NCI-H1105 (cell line): ENCODE measurements around the gene SPTB.

ENCODE experiments used
- DNase-seq: peaks from one replicate; lab custom pipeline; 2025; lab: John Stamatoyannopoulos, UW

Gene SPTB

DNA sequence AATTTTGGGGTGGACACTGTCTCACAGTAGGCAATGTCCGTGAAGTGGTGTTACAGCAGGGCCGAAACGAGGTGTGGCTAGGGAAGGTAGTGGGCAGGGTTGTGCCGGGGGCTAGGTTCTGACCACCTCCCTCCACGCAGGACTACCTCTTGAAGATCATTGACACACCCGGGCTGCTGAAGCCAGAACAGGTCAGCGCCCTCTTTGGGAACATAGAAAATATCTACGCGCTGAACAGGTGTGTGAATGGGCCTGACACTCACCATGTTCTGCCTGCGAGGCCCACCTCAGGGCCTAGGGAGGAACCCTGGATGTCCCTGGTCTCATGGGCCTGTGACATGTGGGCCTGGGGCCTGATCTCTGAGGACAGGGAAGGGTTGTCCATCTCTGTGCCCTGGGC, 150.9 kb downstream of the SPTB start:
- no peak for DNase-seq

DNA sequence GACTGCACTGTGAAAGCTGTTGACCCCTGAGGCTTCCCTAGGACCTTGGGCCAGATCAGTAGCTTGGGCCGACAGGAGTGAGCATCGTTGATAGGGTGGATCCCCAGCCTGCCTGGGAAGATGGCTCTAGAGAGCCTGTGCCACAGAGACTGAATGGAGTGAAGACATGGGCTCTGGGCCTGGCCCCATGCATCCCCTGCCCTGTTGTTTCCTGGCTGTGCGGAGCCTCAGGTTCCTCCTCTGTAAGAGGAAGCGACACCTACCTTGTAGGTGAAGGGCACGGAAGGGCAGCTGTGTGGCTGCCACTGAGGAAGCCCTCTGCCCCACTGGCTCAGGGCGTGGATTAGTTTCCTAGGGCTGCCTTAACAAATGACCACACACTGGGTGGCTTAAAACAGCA, 151.6 kb downstream of the SPTB start:
- DNase-seq = no peak

DNA sequence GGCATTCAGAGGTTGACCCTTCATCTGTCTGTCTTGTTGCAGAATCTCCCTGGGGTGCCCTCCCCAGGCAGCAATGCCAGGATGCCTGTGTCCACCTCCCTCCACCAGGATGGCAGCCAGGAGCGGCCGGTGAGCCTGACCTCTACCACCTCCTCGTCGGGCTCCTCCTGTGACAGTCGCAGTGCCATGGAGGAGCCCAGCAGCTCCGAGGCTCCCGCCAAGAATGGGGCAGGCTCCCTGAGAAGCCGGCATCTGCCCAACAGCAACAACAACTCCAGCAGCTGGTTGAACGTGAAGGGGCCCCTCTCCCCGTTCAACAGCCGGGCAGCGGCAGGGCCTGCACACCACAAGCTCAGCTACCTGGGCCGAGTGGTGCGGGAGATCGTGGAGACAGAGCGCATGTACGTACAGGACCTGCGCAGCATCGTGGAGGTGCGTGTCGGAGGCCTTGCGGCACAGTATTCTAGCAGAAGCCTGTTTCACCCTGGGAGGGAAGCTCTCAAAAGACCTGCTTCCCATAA, 152.1 kb downstream of the SPTB start:
- DNase-seq = no peak

DNA sequence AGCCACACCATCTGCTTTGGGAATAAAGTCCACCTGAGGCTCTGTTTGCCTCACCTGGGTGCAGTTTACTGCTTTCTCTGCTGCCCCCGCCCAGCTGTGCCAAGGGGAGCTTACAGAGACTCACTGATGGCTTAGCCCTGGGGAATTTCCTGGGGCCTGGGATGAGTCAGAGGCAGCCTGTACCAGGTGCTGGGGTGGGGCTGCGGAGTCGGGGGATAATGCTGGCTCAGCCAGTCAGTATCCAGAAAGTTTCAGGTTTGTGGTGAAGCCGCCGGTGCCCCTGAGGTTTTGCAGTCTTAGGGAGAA, 153.2 kb downstream of the SPTB start:
- DNase-seq = no peak

DNA sequence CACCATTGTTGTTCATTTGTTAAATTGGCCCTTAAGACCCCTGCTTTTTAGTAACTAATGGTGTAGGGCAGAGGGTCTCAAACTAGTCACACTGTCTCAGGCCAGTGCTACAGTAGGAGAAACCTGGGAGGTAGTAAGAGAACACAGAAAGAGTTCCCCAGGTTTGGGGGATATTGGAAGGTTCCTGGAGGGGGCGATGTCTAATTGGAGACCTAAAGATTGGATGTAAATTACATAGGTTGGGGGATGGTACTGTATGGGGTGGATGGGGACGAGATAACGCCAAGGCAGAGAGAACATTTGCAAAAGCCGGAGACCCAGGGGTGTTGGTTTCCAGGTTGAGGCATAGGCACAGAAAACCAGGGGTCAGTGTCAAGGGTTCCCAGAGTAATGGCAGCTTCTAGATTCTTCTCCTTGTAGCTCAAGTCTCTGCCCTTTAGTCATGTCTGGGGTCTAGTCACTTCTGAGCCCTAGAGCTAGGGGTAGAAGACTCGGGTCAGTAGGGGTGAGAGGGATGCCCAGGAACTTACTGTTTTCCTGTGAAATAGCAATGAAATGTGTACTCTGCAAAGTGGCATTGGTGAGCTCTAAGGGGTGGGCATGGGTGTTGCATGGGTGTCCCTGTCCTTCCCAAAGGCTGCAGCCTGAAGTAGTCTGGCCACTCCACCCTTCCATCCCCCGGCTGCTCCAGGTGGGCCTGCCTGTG, 153.7 kb downstream of the SPTB start:
- DNase-seq = no peak

DNA sequence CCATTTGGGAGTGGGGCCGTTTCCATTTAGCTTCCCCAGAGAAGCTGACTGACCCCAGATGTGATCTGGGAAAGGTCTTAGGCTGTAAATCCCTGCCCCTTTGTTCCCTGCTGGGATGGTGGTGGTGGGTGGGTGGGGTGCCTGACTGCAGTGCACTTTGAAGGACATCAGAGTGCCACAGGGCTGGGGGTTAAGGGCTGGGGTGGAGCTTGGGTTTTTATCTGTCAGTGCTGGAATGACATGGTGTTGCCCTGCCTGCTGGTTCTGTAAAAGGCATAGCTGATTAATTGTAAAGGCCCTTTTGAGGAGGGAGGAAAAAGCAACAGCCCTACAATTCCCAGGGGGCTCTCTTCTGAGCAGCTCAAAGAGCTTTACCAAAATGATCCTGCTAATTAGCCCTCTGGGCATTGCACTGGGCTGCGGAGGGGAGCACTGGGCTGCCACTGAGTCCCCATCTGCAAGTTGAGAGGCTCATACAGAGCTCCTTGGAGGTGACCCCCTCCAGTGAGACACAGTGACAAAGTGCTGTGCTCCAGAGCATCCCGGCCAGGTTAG, 154.4 kb downstream of the SPTB start:
- DNase-seq = no peak

DNA sequence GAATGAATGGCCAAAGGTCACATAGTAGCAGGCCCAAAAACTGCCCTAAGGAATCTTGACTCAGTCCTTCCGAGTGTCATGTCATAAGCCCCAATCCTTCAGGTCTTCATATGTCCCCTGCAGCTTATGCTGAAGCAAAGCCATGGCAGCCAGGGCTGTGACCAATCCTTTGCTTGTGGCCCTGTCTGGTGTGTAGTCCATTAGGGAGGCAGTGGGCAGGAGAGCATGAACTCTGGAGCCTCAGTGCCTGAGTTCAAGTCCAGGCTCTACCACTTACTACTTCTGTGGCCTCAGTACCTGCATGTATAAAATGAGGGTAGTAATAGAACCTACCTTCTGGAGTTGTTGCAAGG, 155.2 kb downstream of the SPTB start:
- DNase-seq = no peak

DNA sequence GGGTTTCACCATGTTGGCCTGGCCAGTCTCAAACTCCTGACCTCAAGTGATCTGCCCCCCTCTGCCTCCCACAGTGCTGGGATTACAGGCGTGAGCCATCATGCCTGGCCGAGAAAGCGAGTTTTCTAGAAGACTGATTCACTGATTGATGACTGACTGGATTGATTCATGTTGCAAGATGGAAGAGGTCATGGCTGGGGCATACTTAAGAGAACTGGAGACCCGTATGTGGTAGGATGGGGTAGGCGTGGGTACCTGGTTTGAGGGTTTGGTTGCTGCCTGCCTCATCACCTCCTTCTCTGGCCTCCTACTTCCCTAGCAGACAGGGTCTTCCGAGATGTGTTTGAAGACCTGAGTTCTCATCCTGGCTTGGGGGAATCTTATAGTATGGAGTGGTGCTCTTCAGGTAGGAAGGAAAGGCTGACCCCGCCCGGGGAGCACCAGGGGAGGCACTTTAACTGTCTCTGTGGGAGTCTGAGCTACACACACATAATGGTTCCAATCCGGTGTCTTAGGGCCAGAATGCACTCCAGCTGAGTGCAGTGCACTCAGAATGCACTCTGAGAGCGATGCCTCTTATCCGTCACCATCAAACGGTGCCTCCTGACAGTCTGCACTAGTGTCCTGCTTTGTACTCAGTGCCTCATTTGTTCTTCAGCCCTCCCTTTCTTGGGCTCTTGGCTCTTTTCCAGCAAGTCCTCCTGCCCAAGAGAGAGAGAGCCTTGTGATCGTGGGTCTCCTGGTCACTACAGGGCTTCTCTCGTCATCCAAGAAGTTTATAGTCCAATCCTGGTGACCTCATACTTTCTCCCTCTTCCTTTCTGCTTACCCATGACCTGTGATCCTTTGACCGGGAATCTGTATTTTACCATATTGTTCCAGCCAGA, 155.8 kb downstream of the SPTB start:
- DNase-seq = no peak

DNA sequence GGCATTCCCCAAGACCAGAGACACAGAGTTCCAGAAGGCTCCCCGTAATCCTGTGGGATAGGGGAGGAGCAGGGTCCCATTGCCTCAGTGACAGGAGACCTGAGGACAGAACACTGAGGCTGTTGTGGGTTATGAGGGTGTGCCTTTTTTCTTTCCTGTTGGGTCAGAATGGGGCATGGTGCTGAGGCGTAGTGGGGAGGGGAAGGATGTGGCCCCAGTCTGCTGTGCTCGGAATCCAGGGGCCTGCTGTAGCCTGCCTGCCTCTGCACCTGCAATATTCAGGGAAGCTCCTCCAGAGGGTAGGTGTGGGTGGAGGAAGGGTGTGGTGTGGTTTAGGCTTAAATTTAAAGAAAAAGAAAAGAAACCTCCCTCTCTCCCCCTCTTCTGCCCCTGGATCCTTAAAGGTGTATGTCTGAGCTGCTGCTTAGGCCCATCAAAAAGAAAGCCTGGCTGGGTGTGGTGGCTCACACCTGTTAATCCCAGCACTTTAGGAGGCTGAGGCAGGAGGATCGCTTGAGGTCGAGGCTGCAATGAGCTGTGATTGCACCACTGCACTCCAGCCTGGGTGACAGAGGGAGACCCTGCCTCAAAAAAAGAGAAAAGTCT, 156.8 kb downstream of the SPTB start:
- DNase-seq = no peak

DNA sequence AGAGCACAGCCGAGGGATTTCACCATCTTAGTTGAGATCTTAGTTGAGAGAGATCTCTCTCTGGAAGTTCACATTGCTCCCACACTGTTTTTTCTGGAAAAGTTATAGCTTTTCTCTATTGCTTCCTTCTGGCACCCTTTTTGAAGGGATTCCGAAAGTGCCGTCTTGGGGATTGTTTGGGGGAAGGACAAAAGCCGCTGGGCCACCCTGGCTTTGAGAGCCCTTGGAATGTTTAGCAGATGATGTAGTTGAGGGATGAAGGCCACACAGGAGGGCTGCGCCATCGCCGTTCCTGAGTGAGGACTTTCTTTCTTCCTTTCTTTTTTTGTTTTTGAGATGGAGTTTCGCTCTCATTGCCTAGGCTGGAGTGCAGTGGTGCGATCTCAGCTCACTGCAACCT, 157.8 kb downstream of the SPTB start:
- no peak for DNase-seq

DNA sequence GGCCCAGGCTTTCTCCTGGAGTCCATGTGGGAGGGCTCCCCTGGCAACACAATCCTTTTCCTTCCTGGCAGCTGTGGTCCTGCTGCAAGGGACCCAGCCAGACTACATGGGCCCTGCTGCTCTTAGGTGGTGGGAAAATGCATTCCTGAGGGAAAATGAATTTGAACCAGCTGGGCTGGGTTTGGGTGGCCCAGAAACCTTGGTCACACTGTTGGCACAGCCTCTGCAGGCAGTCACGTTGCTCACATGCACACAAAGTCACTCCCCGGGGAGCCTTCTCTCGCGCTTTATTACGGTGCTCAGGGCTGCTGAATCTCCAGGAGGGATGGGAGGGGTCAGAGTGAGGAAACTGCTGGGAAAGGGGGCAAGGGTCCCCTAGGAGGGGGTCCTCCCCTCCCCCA, 158.3 kb downstream of the SPTB start:
- no peak for DNase-seq

DNA sequence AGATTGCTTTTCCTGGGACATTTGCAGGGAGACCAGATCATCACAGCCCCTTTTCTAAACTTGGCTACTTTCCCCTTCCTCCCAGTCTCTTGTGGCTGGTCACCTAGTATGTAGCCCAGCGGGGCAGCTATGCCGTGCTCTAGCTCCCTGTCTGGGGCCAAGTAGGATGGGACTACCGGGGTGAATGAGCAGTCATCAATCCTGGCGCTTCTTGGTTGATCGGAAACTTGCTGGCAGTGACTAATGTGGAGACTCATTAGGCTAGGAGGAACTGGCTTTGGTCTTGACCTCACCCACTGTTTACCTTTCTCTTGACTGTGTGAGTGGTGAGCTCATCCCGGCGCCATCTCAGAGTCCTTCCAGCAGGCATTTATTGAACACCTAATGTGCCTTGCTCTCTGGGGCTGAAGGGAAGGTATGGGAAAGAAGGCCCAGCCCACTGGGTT, 159.6 kb downstream of the SPTB start:
- DNase-seq = no peak

DNA sequence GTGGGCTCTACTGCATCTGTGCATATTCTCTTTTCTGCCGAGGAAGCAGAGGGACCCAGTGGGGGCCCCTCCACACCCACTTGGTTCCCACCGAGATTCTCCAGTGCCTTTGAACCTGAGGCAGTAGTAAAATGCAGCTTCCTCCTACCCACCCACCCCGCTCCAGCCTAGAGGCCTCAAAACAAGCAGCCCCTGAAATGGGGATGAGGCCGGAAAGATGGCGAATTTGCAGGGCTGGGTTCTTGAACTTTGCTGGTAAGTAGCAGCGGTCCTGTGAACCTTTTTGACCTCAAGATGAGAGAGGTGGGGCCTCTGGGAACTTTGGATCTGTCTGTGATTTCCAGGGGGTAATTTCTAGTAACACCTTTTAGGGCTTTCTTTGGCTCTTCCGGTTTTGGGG, 160.1 kb downstream of the SPTB start:
- no peak for DNase-seq

DNA sequence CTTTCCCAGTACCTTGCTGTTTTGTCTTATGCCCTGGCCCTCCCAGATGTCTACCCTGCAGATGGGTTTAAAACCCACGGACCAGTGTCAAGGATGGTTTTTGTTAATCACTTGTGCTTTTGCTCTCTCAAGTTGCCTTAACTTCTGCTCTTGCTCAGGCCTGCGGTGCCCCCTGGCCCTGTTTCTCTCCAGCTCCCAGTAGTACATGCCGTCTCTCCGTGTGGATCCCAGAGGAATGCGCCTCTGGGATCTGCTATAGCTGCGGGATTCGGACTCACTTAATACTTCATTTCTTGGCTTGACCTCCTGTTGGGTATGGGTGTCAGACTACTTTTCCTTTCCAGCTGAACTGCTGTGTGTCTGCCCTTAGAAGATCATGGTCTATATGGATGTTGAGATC, 160.9 kb downstream of the SPTB start:
- no peak for DNase-seq

DNA sequence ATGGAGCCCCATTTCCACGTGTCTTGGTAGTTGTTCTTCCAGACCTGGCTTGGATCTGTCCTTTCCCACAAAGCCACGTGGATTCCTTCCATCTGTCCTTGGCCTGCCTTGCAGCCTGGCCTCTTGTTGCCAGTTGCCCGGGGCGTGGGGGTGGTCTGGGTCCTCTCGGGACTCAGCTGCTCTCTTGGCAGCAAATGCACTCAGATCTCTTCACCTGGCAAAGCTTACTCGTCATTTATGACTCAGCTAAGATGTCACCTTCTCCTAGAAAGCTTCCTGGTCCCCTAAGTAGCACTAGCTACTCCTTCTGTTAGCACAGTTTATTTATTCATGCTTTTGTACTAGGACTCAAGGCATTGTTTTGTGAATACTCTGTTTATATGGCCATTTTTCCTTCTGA, 161.8 kb downstream of the SPTB start:
- no peak for DNase-seq

DNA sequence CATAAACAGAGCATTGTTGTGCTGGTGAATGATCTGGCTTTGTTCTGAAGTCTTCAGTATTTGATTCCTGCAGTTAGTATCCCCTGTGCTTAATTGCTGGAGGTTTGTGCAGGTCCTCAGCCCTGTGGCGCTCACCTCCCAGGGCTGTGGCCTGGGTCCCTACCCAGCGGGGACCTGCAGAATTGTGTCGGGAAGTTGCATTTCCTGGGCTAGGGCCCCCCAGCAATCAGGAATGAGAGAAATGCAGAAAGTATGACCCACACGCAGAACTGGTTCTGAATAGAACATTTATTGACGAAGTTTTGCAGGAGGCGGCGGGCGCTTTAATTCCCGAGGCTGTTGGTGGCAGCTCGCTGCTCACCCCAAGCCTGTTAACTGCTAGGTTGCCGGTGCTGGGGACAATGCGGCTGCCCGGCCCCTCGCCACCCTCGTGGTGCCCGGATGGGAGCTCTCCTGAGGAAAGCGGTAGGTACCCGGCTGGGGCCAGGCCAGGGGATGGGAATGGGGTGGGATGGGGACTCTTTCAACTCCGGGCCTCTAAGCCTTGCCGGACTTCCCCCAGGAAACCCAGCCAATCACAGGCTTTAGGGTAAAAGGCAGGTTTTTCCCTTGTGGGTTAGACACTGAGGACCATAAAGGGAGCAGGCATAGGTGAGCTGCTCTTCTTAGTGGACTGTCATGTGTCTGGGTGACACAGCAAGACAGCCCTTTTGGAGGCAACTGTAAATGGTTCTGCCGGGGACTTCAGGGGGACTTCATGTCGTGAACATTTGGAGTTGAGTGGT, 163.9 kb downstream of the SPTB start:
- no peak for DNase-seq

DNA sequence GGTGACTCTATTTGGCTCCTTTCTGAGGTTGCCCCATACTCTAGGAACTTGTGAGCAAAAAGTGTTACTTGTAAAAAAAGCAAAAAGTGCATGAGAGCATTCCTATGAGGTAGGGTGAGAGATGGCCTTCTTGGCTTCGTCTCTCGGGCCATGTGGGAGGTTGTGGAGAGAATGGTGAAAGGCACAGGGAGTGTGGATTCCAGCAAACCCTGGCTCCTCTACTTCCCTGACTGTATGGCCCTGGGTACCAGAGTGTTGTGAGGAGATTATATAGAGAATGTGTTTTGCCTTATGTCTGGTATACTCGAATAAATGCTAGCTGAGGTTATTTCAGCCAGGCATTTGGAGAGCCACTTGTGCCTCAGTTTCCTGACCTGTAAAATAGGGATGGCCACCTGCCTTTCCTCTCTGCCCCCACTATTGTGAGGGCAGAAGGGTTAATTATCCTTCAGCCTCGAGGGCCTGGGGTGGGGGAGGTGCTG, 164.5 kb downstream of the SPTB start:
- DNase-seq = no peak

DNA sequence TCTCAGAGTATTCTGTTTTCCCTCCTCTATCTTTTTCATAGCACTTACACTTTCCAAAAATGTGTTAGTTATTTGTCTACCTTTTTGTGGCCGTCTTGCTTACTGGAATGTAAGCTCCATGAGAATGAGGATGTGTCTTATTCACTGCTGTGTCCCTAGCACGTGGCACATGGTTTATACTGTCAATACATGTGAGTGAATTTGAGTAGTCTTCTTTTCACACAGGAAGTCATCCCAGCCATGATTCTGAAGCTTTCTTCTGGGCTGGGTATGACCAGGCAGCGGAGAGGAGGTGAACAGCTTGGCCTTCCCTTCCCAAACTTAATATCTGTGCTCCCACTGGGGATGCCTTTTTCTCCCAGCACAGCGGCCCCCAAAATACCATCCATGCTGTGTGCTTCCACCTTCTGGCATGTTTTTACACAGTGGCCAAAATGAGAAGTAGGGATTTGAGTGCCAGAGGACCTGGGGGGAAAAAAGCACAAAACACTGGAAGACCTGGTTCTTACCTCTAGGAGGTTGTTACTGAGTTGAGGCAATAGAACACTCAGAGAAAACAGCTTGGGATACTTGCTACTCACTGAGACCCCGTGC, 165.2 kb downstream of the SPTB start:
- no peak for DNase-seq

DNA sequence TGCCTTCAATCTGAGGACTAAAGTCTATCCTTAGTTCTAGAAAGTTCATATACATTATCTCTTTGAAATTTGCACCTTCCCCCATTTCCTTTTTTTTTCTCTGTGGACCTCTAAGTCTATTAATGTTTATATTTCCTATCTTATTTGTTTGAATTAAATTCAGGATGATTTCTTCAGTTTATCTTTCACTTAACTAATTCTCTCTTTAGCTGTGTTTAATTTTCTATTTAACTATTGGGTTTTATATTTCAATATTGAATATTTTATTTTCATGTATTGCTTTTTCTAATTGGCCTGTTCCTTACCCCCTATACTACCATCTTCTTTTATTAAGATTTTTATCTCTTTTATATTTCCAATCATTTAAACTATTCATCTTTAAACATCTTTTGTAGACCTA, 166.0 kb downstream of the SPTB start:
- no peak for DNase-seq

DNA sequence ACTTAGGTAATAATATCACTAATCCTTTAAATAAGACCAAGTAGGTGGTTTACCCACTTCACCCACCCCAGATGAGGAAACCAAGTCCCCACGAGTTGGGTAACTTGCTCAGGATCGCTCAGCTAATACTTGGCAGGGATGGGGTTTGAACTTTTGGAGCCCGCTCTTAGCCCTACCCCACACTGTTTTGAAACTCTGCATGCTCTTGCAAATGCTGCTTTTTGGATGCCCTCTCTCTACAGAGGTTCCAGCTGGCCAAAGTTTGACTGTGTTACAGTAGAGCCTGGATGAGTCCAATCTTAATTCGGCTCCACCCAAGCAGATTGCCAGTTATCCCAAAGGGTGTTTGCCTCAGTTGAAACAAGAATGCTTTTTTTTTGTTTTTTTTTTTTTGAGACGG, 168.7 kb downstream of the SPTB start:
- no peak for DNase-seq

DNA sequence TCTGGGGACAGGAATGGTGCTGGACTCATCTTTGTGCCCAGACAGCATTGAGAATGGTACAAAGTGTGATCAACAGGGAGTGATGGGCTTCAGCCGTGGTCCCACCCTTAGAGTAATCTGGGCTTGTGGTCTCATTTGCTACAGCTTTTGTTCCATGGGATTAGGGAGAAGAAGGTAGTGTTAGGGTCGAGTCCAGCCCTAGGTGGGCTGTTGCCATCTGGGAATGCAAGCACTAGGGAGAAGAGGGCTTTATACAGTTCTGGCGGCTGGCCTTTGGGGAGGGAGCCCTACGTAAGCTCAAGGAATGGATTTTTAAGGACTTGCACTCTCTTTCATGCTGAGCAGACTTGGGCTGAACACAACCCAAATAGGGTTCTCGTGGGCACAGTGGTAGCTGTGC, 170.6 kb downstream of the SPTB start:
- DNase-seq = no peak
